ENCODE results near the gene MRPS10.

Gene MRPS10

GRCh38 chr6:42217519-42218367 lies at the start of gene MRPS10:
MRPS10 (minus strand) TSS chr6:42217861; CDS start chr6:42217849, 12 bp downstream.
- peak; percentile 95 for DNase-seq (ENCODE audit: low read depth)

GRCh38 chr6:42266538-42266937 lies 48.9 kb upstream of the MRPS10 start:
- DNase-seq (ENCODE audit: low read depth), result no peak

- no peak for DNase-seq (ENCODE audit: low read depth)
Measured at GRCh38 chr6:42264852-42265390, 47.3 kb upstream of the MRPS10 start.

GRCh38 chr6:42264162-42264851 lies 46.6 kb upstream of the MRPS10 start:
- DNase-seq (ENCODE audit: low read depth), result no peak

- DNase-seq (ENCODE audit: low read depth), result no peak
Measured at GRCh38 chr6:42263165-42263728, 45.6 kb upstream of the MRPS10 start.

GRCh38 chr6:42260972-42261371 lies 43.3 kb upstream of the MRPS10 start:
- DNase-seq (ENCODE audit: low read depth), result no peak

GRCh38 chr6:42260396-42260888 lies 42.8 kb upstream of the MRPS10 start:
- DNase-seq (ENCODE audit: low read depth), result no peak

GRCh38 chr6:42259841-42260395 lies 42.3 kb upstream of the MRPS10 start:
- no peak for DNase-seq (ENCODE audit: low read depth)

GRCh38 chr6:42259286-42259685 lies 41.6 kb upstream of the MRPS10 start:
- DNase-seq (ENCODE audit: low read depth), result no peak

- DNase-seq (ENCODE audit: low read depth), result no peak
Measured at GRCh38 chr6:42257614-42258013, 40.0 kb upstream of the MRPS10 start.

GRCh38 chr6:42257063-42257462 lies 39.4 kb upstream of the MRPS10 start:
- no peak for DNase-seq (ENCODE audit: low read depth)

GRCh38 chr6:42255050-42255449 lies 37.4 kb upstream of the MRPS10 start:
- no peak for DNase-seq (ENCODE audit: low read depth)

GRCh38 chr6:42254505-42254904 lies 36.8 kb upstream of the MRPS10 start:
- no peak for DNase-seq (ENCODE audit: low read depth)

- peak; percentile 50 for DNase-seq (ENCODE audit: low read depth)
Measured at GRCh38 chr6:42251911-42252637, 34.4 kb upstream of the MRPS10 start.

GRCh38 chr6:42251500-42251899 lies 33.8 kb upstream of the MRPS10 start:
- peak; percentile 52 for DNase-seq (ENCODE audit: low read depth)

- DNase-seq (ENCODE audit: low read depth), result no peak
Measured at GRCh38 chr6:42250274-42250931, 32.7 kb upstream of the MRPS10 start.

GRCh38 chr6:42249279-42249678 lies 31.6 kb upstream of the MRPS10 start:
- DNase-seq (ENCODE audit: low read depth), result peak; percentile 18

GRCh38 chr6:42243046-42243445 lies 25.4 kb upstream of the MRPS10 start:
- DNase-seq (ENCODE audit: low read depth), result no peak

- DNase-seq (ENCODE audit: low read depth), result no peak
Measured at GRCh38 chr6:42241915-42242314, 24.3 kb upstream of the MRPS10 start.

- no peak for DNase-seq (ENCODE audit: low read depth)
Measured at GRCh38 chr6:42239736-42240375, 22.2 kb upstream of the MRPS10 start.

All from fibroblast of gingiva (primary cell).